IPS DF 6.9 (cell line): ENCODE results near the gene GBA3.

Experiments
- DNase-seq: peaks from one replicate; pipeline ENCODE4 v3.0.0-alpha.2; 2013; ENCODE audit warnings: low read depth, low spot score
- H3K27ac ChIP-seq: one replicate; pipeline ENCODE4 v1.5.1; 2013; ENCODE audit warnings: low read length, control low read depth
- H3K27me3 ChIP-seq: 2 replicates; pipeline ENCODE4 v1.6.1; 2013; ENCODE audit warnings: mild to moderate bottlenecking, low read length; ENCODE audit not compliant: control insufficient read depth, insufficient read depth
- H3K36me3 ChIP-seq: 2 replicates; pipeline ENCODE4 v1.6.1; 2013; ENCODE audit warnings: low read length; ENCODE audit not compliant: control insufficient read depth, insufficient read depth
- H3K4me1 ChIP-seq: 2 replicates; pipeline ENCODE4 v1.6.1; 2013; ENCODE audit warnings: low read length; ENCODE audit not compliant: control insufficient read depth, insufficient read depth
- H3K4me3 ChIP-seq: 2 replicates; pipeline ENCODE4 v1.5.1; 2013; ENCODE audit warnings: mild to moderate bottlenecking, low read length
- H3K9me3 ChIP-seq: 2 replicates; pipeline ENCODE4 v1.6.1; 2013; ENCODE audit warnings: low read length, inconsistent platforms; ENCODE audit not compliant: control insufficient read depth, insufficient read depth
- WGBS: extraction: QIAGEN DNeasy Blood & Tissue Kit; methylation state at CpG from one replicate; pipeline ENCODE4 v1.1.7; 2013; ENCODE audit warnings: mixed read lengths, missing lambda C conversion rate; ENCODE audit not compliant: insufficient read length, insufficient coverage; 5-methylcytosine and 5-hydroxymethylcytosine counted together

Gene GBA3

GRCh38 chr4:22692736-22693135 lies at the start of gene GBA3:
GBA3 (plus strand) TSS chr4:22692937.
- H3K9me3 ChIP-seq, result no peaks in the 10 kb centered on the region
- H3K36me3 ChIP-seq, result no peaks in the 10 kb centered on the region
- WGBS, result no CpG with 5 or more reads among the region's 1 CpG
- no peak for DNase-seq
- H3K27ac ChIP-seq, result no peak within 1 kb of the TSS
- H3K27me3 ChIP-seq, result no peaks in the 10 kb centered on the region
- H3K4me3 ChIP-seq, result no peak within 1 kb of the TSS
- H3K4me1 ChIP-seq, result no peaks in the 10 kb centered on the region

DNA sequence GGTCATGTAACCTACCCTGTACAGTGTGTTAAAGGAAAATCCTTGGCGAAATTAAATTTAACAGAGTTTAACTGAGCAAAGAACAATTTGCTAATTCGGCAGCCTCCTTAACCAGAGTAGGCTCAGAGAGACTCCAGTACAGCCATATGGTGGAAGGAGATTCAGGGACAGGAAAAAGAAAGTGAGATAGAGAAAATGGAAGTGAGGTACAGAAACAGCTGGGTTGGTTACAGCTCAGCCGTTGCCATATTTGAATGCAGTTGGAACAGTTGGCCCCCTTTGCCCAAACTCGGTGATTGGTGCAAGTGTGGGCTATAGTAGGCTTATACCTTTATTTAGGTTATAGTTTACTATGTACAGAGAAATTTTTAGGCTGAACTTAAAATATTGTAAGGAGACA lies 48.8 kb upstream of the GBA3 start:
- Histone ChIP-seq H3K27me3 (no peaks in the 10 kb centered on the region), H3K4me3 (no peak overlapping the region), H3K4me1 (no peaks in the 10 kb centered on the region), H3K9me3 (no peaks in the 10 kb centered on the region), H3K36me3 (no peaks in the 10 kb centered on the region), H3K27ac (no peak overlapping the region)
- DNase-seq, result no peak
- no CpG with 5 or more reads among the region's 4 CpGs for WGBS

DNA sequence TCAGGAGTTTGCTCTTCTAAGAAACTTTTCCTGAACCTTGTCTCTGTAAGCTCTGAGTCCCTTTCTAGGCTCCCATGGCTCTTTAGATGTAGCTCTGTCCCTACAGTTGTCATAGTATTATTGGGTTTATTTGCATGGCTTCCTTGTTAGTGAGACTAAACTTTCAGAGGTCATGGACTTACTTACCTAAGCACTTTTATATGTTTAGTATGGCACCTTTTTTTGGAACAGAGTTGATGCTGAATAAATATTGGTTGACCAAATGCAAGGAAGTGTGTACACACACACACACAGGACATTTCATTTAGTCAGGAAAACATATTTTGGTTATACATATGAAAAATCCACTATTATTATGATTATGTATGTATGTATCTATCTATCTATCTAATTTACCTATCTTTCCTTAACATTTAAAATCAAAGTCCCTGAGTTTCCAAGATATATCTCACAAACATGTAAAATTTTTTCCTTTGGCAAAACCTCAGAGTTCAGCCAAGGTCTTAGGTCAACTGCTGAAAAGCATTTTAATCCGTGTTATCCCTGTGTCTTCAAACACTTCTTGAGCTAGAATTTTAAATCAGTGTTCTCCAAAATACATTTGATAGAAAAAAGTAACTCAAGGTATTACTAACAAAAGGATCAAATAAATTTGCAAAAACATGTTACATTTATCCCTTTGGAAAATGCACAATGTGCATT lies 47.1 kb upstream of the GBA3 start:
- Histone ChIP-seq H3K27me3 (no peaks in the 10 kb centered on the region), H3K4me3 (no peak overlapping the region), H3K4me1 (no peaks in the 10 kb centered on the region), H3K27ac (no peak overlapping the region), H3K36me3 (no peaks in the 10 kb centered on the region), H3K9me3 (no peaks in the 10 kb centered on the region)
- no peak for DNase-seq
- no CpG with 5 or more reads among the region's 1 CpG for WGBS

DNA sequence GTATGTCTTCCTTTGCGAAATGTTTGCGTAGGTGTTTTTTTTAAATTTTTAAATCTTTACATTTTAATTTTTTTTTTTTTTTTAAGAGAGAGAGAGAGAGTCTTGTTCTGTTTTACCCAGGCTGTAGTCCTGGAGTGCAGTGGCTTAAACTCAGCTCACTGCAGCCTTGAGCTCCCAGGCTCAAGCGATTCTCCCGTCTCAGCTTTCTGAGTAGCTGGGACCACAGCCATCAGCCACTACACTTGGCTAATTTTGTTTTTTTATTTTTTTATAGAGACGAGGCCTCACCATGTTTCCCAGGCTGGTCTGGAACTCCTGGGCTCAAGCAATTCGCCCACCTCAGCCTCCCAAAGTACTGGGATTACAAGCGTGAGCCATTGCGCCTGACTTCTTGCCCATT lies 43.7 kb upstream of the GBA3 start:
- H3K27me3 ChIP-seq, result no peaks in the 10 kb centered on the region
- no peaks in the 10 kb centered on the region for H3K36me3 ChIP-seq
- H3K27ac ChIP-seq, result no peak overlapping the region
- no CpG with 5 or more reads among the region's 8 CpGs for WGBS
- DNase-seq, result no peak
- H3K4me1 ChIP-seq, result no peaks in the 10 kb centered on the region
- H3K9me3 ChIP-seq, result no peaks in the 10 kb centered on the region
- H3K4me3 ChIP-seq, result no peak overlapping the region

GRCh38 chr4:22650771-22651170 lies 42.0 kb upstream of the GBA3 start:
- Histone ChIP-seq H3K9me3 (no peaks in the 10 kb centered on the region), H3K4me3 (no peak overlapping the region), H3K4me1 (no peaks in the 10 kb centered on the region), H3K36me3 (no peaks in the 10 kb centered on the region), H3K27me3 (no peaks in the 10 kb centered on the region), H3K27ac (no peak overlapping the region)
- DNase-seq, result no peak

- WGBS, result no CpG with 5 or more reads among the region's 3 CpGs
- H3K4me3 ChIP-seq, result no peak overlapping the region
Observed at GRCh38 chr4:22653752-22654151, 39.0 kb upstream of the GBA3 start.

GRCh38 chr4:22661443-22661842 lies 31.3 kb upstream of the GBA3 start:
- Histone ChIP-seq H3K4me1 (no peaks in the 10 kb centered on the region), H3K36me3 (no peaks in the 10 kb centered on the region), H3K4me3 (no peak overlapping the region), H3K27me3 (no peaks in the 10 kb centered on the region), H3K9me3 (no peaks in the 10 kb centered on the region), H3K27ac (no peak overlapping the region)
- no CpG with 5 or more reads among the region's 6 CpGs for WGBS
- DNase-seq, result no peak

More at GRCh38 chr4:22653752-22654151, 39.0 kb upstream of the GBA3 start:
- H3K4me1 ChIP-seq, result no peaks in the 10 kb centered on the region
- DNase-seq, result no peak
- H3K27ac ChIP-seq, result no peak overlapping the region
- no peaks in the 10 kb centered on the region for H3K27me3 ChIP-seq
- H3K9me3 ChIP-seq, result no peaks in the 10 kb centered on the region
- H3K36me3 ChIP-seq, result no peaks in the 10 kb centered on the region

DNA sequence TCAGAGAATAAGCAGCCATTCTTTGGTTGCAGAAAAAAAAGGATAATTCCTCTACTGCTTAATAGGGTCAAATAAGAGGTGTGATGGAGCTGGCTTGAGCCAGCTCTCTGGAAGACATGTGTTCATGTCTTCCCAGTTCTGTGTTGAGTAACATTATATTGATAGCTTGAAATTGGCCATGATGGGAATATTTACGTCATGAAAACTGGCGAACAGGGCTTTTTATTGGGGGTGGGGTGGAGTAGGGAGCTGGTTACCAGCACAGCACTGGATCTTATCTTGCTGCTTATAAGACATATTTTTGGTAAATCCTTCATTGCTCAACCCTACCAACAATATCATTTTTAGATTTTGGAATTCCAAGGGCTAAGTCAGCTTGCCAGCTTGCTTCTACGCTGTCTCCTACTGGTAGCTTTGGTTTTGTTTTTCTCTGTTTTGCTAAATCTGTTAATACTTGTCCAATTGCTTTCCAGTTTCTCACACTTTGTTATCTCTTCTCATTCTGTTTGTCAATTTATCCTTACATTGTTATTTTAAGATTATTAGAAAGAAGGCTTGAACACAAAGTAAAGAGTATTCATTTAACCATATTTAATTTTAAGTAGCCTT lies 25.3 kb upstream of the GBA3 start:
- no peaks in the 10 kb centered on the region for H3K36me3 ChIP-seq
- H3K27me3 ChIP-seq, result no peaks in the 10 kb centered on the region
- no peaks in the 10 kb centered on the region for H3K9me3 ChIP-seq
- WGBS, result no CpG with 5 or more reads among the region's 3 CpGs
- H3K4me3 ChIP-seq, result no peak overlapping the region
- H3K4me1 ChIP-seq, result no peaks in the 10 kb centered on the region
- no peak for DNase-seq
- no peak overlapping the region for H3K27ac ChIP-seq

DNA sequence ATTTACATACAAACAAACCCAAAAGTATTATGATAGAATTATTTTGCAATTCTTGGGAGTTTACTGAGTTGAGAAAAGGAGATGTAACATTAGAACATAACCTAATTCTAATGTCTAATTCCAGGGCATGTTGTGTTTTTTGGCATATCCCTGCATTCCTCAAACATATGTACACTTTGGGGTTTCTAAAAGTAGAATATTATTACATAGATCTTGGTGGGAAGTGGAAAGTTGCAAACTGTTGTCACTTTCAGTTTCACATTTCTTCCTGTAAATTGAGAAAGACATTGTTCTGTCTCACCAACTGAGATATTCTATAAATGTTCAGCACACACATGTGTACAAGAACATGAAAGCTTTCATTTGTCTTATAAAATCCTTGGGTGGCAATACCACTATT lies 24.4 kb upstream of the GBA3 start:
- Histone ChIP-seq H3K9me3 (no peaks in the 10 kb centered on the region), H3K4me3 (no peak overlapping the region), H3K4me1 (no peaks in the 10 kb centered on the region), H3K27me3 (no peaks in the 10 kb centered on the region), H3K27ac (no peak overlapping the region), H3K36me3 (no peaks in the 10 kb centered on the region)
- DNase-seq, result no peak

- Histone ChIP-seq H3K36me3 (no peaks in the 10 kb centered on the region), H3K27ac (no peak overlapping the region), H3K4me1 (no peaks in the 10 kb centered on the region), H3K27me3 (no peaks in the 10 kb centered on the region), H3K4me3 (no peak overlapping the region), H3K9me3 (no peaks in the 10 kb centered on the region)
- DNase-seq, result no peak
Observed at GRCh38 chr4:22668702-22669101, 24.0 kb upstream of the GBA3 start.

- H3K9me3 ChIP-seq, result no peaks in the 10 kb centered on the region
- H3K27me3 ChIP-seq, result no peaks in the 10 kb centered on the region
- DNase-seq, result no peak
- no peaks in the 10 kb centered on the region for H3K4me1 ChIP-seq
- H3K27ac ChIP-seq, result no peak overlapping the region
- no CpG with 5 or more reads among the region's 1 CpG for WGBS
- no peaks in the 10 kb centered on the region for H3K36me3 ChIP-seq
- no peak overlapping the region for H3K4me3 ChIP-seq
Observed at GRCh38 chr4:22670956-22671355, 21.8 kb upstream of the GBA3 start.
